Neutrophil (primary cell): ENCODE data around the gene ALG12.

Experiments used
- H3K27ac ChIP-seq: fragments of 200-600 bp; sonication (generic); 2 replicates; pipeline ENCODE4 v1.5.1; 2016; ENCODE audit warnings: mild to moderate bottlenecking, moderate library complexity
- H3K27me3 ChIP-seq: fragments of 200-600 bp; sonication (generic); 2 replicates; pipeline ENCODE4 v1.6.0; 2016; ENCODE audit warnings: mild to moderate bottlenecking
- H3K36me3 ChIP-seq: fragments of 200-600 bp; sonication (generic); 2 replicates; pipeline ENCODE4 v1.5.1; 2017
- H3K4me1 ChIP-seq, 2 experiments: fragments of 200-600 bp in 1 of 2; sonication (generic) in 1 of 2; 1 replicate in 1 of 2; 2 replicates in 1 of 2; pipeline versions ENCODE4 v1.5.1 to v1.6.1; 2013 to 2016; ENCODE audit warnings: low read depth in 1 of 2, low read length in 1 of 2, mild to moderate bottlenecking in 1 of 2, moderate library complexity in 1 of 2; ENCODE audit not compliant: control insufficient read depth in 1 of 2, insufficient read depth in 1 of 2
- H3K4me3 ChIP-seq, 2 experiments: fragments of 200-600 bp in 1 of 2; sonication (generic) in 1 of 2; 1 replicate in 1 of 2; 2 replicates in 1 of 2; pipeline ENCODE4 v1.5.1; 2013 to 2016; ENCODE audit warnings: low read depth in 1 of 2, low read length in 1 of 2, mild to moderate bottlenecking in 1 of 2, moderate library complexity in 1 of 2
- H3K9me3 ChIP-seq: fragments of 200-600 bp; sonication (generic); 2 replicates; pipeline ENCODE4 v1.5.1; 2016
- CTCF ChIP-seq: fragments of 200-600 bp; sonication (generic); IDR thresholded peaks from 2 replicates; pipeline ENCODE4 v1.5.1; 2016; ENCODE audit warnings: antibody characterized with exemption

The ALG12 gene

DNA sequence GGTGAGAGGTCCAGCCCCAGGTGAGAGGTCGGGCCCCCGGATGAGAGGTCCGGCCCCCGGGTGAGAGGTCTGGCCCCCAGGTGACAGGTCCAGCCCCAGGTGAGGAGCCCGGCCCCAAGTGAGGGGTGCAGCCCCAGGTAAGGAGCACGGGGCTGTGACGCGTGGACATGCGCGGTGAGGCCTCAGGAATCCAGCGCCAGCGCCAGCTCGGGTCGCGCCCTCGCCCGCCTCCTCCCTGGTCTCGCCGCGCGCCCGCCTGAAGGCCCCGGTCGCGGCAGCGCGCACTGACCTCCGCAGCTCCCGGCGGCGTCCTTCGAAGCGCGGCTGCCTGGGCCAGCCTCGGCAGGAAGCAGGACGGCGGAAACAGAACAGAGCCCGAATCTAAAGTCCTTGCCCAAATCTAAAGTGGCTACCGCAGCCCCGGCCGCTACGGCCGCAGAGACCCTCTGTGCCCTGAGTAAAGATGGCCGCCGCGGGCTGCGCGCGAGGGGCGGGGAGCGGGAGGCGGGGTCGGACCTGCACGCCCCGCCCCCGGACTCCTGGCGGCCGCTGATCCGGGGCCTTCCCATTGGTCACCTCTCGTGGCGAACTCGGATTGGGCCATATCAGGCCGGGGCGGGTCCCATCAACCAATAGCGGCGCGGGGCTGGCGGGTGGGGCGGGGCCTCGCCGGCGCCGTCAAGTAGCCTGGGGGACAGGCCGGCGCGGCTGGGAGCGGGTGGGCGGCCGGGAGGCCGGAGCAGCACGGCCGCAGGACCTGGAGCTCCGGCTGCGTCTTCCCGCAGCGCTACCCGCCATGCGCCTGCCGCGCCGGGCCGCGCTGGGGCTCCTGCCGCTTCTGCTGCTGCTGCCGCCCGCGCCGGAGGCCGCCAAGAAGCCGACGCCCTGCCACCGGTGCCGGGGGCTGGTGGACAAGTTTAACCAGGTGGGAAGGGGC, at the start of gene ALG12, which contains the start of gene CRELD2:
Gene ALG12, minus strand, starts transcription at position 465 of the 937 bp plus-strand sequence. CDS start 4,673 bp downstream, outside the sequence.
Gene CRELD2, plus strand, starts transcription at position 661 of the 937 bp plus-strand sequence. Its CDS starts 136 bp downstream, at position 797.
- TF ChIP-seq CTCF, result peak; percentile 74

GRCh38 chr22:49967706-49968208, 49.5 kb upstream of the ALG12 start:
- Histone ChIP-seq H3K9me3 (no peaks in the 10 kb centered on the region), H3K4me3 (peak overlapping the region in 1 of 2 experiments; percentile 53), H3K27me3 (peaks cover 37% of the 10 kb centered on the region), H3K27ac (peak overlapping the region; percentile 98), H3K36me3 (peaks cover 31% of the 10 kb centered on the region), H3K4me1 (peaks cover 65 to 80% of the 10 kb centered on the region in 2 experiments)
- TF ChIP-seq CTCF, result no peak

More for the DNA sequence above, at the start of gene ALG12, which contains the start of gene CRELD2:
- Histone ChIP-seq H3K27me3 (no peaks in the 10 kb centered on the region), H3K4me3 (peak within 1 kb of the TSS; percentile 91 to 98), H3K36me3 (peaks cover 10% of the 10 kb centered on the region), H3K9me3 (no peaks in the 10 kb centered on the region), H3K27ac (peak within 1 kb of the TSS; percentile 92), H3K4me1 (peaks cover 18 to 19% of the 10 kb centered on the region in 2 experiments)

GRCh38 chr22:49966774-49967705, 48.8 kb upstream of the ALG12 start:
- H3K27ac ChIP-seq, result peak overlapping the region; percentile 98
- no peaks in the 10 kb centered on the region for H3K9me3 ChIP-seq
- H3K4me1 ChIP-seq, result peaks cover 73 to 84% of the 10 kb centered on the region in 2 experiments
- peaks cover 38% of the 10 kb centered on the region for H3K36me3 ChIP-seq
- H3K27me3 ChIP-seq, result peaks cover 31% of the 10 kb centered on the region
- H3K4me3 ChIP-seq, result peak overlapping the region; percentile 49 to 53
- peak; percentile 27 for TF ChIP-seq CTCF

GRCh38 chr22:49966041-49966773, 48.0 kb upstream of the ALG12 start:
- H3K27ac ChIP-seq, result peak overlapping the region; percentile 98
- H3K36me3 ChIP-seq, result peaks cover 46% of the 10 kb centered on the region
- peaks cover 69 to 77% of the 10 kb centered on the region in 2 experiments for H3K4me1 ChIP-seq
- peak overlapping the region; percentile 49 to 53 for H3K4me3 ChIP-seq
- H3K27me3 ChIP-seq, result peaks cover 31% of the 10 kb centered on the region
- no peaks in the 10 kb centered on the region for H3K9me3 ChIP-seq
- TF ChIP-seq CTCF, result no peak
